SK-N-SH (cell line): ENCODE data around the gene GPR25.

Experiments
- EP300 ChIP-seq, 2 experiments: IDR thresholded peaks; 2 replicates each; pipeline versions ENCODE4 v1.4.0 to v1.6.1; 2012; ENCODE audit warnings: borderline replicate concordance in 1 of 2, low read depth in 1 of 2, low read length in 1 of 2
- EZH2phosphoT487 ChIP-seq: fragments of 200-600 bp; sonication (generic); IDR thresholded peaks from 2 replicates; pipeline ENCODE4 v1.6.1; 2017; ENCODE audit warnings: low read depth, mixed run types, mild to moderate bottlenecking, antibody characterized with exemption, moderate library complexity, borderline replicate concordance
- FOXJ3 ChIP-seq: sonication (generic); formaldehyde crosslinking; IDR thresholded peaks from 2 replicates; pipeline ENCODE4 v1.5.1; 2020; ENCODE audit warnings: mild to moderate bottlenecking, missing genetic modification reagents
- FOXM1 ChIP-seq: IDR thresholded peaks from 2 replicates; pipeline ENCODE4 v1.4.0; 2012; ENCODE audit warnings: low read depth, mild to moderate bottlenecking
- POLR2AphosphoS5 ChIP-seq: IDR thresholded peaks from 2 replicates; pipeline ENCODE4 v1.6.1; 2012; ENCODE audit warnings: low read depth, low read length
- SMC3 ChIP-seq: IDR thresholded peaks from 2 replicates; pipeline ENCODE4 v1.6.1; 2012; ENCODE audit warnings: low read depth, low read length, improper control_type of control experiment
- TEAD4 ChIP-seq: IDR thresholded peaks from 2 replicates; pipeline ENCODE4 v1.4.0; 2012; ENCODE audit warnings: mild to moderate bottlenecking, borderline replicate concordance; ENCODE audit not compliant: insufficient read depth
- TF ChIP-seq, protein P1 (sequence below): fragments of 200-600 bp; sonication (generic); IDR thresholded peaks from 2 replicates; pipeline ENCODE4 v1.6.1; 2017; ENCODE audit warnings: antibody characterized with exemption, mild to moderate bottlenecking, moderate library complexity
- TF ChIP-seq, protein P2 (sequence below): IDR thresholded peaks from 2 replicates; pipeline ENCODE4; 2012
- TF ChIP-seq, protein P3 (sequence below): fragments of 150-350 bp; IDR thresholded peaks from 2 replicates; pipeline ENCODE4 v1.6.1; 2017; ENCODE audit warnings: antibody characterized with exemption, low read length, low read depth, borderline replicate concordance
- TF ChIP-seq, protein P4 (sequence below): IDR thresholded peaks from 2 replicates; pipeline ENCODE4 v1.4.0; 2012; ENCODE audit warnings: low read depth

DNA sequence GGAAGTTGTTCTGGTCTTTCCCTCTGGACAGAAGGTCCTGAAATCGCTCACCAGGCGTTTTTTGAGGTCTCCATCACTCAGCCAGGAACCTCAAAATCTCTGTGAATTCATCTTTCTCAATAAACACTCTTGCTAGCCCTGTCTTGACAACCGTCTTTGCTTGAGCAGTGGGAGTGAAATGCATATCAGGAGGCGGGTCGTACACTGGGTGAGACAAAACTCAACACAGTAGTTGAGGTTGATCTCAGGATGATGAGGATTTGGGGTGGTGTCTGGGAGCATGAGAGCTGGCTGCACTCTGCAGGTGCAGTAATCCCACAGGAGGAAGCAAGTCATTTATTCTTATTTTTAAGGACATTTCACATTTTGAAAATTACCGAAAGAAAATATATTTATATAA is 1.9 kb downstream of the GPR25 start:
- TF ChIP-seq, protein P1, sequence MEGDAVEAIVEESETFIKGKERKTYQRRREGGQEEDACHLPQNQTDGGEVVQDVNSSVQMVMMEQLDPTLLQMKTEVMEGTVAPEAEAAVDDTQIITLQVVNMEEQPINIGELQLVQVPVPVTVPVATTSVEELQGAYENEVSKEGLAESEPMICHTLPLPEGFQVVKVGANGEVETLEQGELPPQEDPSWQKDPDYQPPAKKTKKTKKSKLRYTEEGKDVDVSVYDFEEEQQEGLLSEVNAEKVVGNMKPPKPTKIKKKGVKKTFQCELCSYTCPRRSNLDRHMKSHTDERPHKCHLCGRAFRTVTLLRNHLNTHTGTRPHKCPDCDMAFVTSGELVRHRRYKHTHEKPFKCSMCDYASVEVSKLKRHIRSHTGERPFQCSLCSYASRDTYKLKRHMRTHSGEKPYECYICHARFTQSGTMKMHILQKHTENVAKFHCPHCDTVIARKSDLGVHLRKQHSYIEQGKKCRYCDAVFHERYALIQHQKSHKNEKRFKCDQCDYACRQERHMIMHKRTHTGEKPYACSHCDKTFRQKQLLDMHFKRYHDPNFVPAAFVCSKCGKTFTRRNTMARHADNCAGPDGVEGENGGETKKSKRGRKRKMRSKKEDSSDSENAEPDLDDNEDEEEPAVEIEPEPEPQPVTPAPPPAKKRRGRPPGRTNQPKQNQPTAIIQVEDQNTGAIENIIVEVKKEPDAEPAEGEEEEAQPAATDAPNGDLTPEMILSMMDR = no peak
- TF ChIP-seq EP300 (IDR thresholded peaks at IDR 0.05; ENCODE audit: borderline replicate concordance in 1 of 2, low read depth in 1 of 2, low read length in 1 of 2) (no peak), FOXJ3 (CRISPR knock-in tag) (no peak), SMC3 (no peak), FOXM1 (no peak), TEAD4 (no peak), POLR2AphosphoS5 (no peak), EZH2phosphoT487 (no peak)
- TF ChIP-seq, protein P2, sequence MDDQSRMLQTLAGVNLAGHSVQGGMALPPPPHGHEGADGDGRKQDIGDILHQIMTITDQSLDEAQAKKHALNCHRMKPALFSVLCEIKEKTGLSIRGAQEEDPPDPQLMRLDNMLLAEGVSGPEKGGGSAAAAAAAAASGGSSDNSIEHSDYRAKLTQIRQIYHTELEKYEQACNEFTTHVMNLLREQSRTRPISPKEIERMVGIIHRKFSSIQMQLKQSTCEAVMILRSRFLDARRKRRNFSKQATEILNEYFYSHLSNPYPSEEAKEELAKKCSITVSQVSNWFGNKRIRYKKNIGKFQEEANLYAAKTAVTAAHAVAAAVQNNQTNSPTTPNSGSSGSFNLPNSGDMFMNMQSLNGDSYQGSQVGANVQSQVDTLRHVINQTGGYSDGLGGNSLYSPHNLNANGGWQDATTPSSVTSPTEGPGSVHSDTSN = no peak
- TF ChIP-seq, protein P3, sequence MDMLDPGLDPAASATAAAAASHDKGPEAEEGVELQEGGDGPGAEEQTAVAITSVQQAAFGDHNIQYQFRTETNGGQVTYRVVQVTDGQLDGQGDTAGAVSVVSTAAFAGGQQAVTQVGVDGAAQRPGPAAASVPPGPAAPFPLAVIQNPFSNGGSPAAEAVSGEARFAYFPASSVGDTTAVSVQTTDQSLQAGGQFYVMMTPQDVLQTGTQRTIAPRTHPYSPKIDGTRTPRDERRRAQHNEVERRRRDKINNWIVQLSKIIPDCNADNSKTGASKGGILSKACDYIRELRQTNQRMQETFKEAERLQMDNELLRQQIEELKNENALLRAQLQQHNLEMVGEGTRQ = no peak
- TF ChIP-seq, protein P4, sequence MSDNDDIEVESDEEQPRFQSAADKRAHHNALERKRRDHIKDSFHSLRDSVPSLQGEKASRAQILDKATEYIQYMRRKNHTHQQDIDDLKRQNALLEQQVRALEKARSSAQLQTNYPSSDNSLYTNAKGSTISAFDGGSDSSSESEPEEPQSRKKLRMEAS = no peak
